Testis (tissue), 2 donors: ENCODE measurements around the gene PRKCD.

ENCODE experiments used
- CTCF ChIP-seq, 3 experiments: fragments of 450-650 bp in 2 of 3; fragments of 200-600 bp in 1 of 3; sonication (generic) in 1 of 3; IDR thresholded peaks; one replicate each; pipeline ENCODE4 v1.5.1; 2016 to 2019; ENCODE audit warnings: antibody characterized with exemption in 3 of 3, mild to moderate bottlenecking in 2 of 3, moderate library complexity in 1 of 3
- POLR2A ChIP-seq: fragments of 450-650 bp; IDR thresholded peaks from one replicate; pipeline ENCODE4 v1.6.1; 2017; ENCODE audit warnings: antibody characterized with exemption, mild to moderate bottlenecking, moderate library complexity

GRCh38 chr3:53166781-53167291 is 5.8 kb downstream of the PRKCD start:
- no peak for TF ChIP-seq CTCF (IDR thresholded peaks at IDR 0.05)
- no peak for TF ChIP-seq POLR2A
